COLO829 (cell line): ENCODE results near the gene RGS7.

Experiments used
- DNase-seq: peaks from one replicate; pipeline ENCODE4 v3.0.0; 2012; ENCODE audit warnings: low spot score

RGS7 gene

GRCh38 chr1:241079047-241079446, 278.0 kb downstream of the RGS7 start:
- no peak for DNase-seq

GRCh38 chr1:241077386-241078147, 279.4 kb downstream of the RGS7 start:
- peak; percentile 60 for DNase-seq

GRCh38 chr1:241074507-241074906, 282.5 kb downstream of the RGS7 start:
- DNase-seq = no peak

- DNase-seq = no peak
Observed at GRCh38 chr1:241068359-241068758, 288.6 kb downstream of the RGS7 start.

- no peak for DNase-seq
Observed at GRCh38 chr1:241063276-241063675, 293.7 kb downstream of the RGS7 start.

- no peak for DNase-seq
Observed at GRCh38 chr1:241061062-241061461, 295.9 kb downstream of the RGS7 start.

- no peak for DNase-seq
Observed at GRCh38 chr1:241048622-241049021, 308.4 kb downstream of the RGS7 start.

GRCh38 chr1:241045659-241046058, 311.3 kb downstream of the RGS7 start:
- no peak for DNase-seq

- peak; percentile 33 for DNase-seq
Observed at GRCh38 chr1:241034203-241034936, 322.6 kb downstream of the RGS7 start.

GRCh38 chr1:241024834-241025233, 332.2 kb downstream of the RGS7 start:
- no peak for DNase-seq

- DNase-seq = no peak
Observed at GRCh38 chr1:241022366-241022765, 334.6 kb downstream of the RGS7 start.

- no peak for DNase-seq
Observed at GRCh38 chr1:241020851-241021697, 335.9 kb downstream of the RGS7 start.

- no peak for DNase-seq
Observed at GRCh38 chr1:241012708-241013340, 344.2 kb downstream of the RGS7 start.

- no peak for DNase-seq
Observed at GRCh38 chr1:241007668-241008067, 349.3 kb downstream of the RGS7 start.

- DNase-seq = no peak
Observed at GRCh38 chr1:240999826-241000225, 357.2 kb downstream of the RGS7 start.

GRCh38 chr1:240998441-240999015, 358.5 kb downstream of the RGS7 start:
- DNase-seq = no peak

- no peak for DNase-seq
Observed at GRCh38 chr1:240998024-240998423, 359.0 kb downstream of the RGS7 start.

- no peak for DNase-seq
Observed at GRCh38 chr1:240993004-240993403, 364.0 kb downstream of the RGS7 start.

- no peak for DNase-seq
Observed at GRCh38 chr1:240991230-240991629, 365.8 kb downstream of the RGS7 start.

- no peak for DNase-seq
Observed at GRCh38 chr1:240987928-240988327, 369.1 kb downstream of the RGS7 start.

GRCh38 chr1:240985081-240985480, 371.9 kb downstream of the RGS7 start:
- DNase-seq = no peak

- no peak for DNase-seq
Observed at GRCh38 chr1:240980342-240980741, 376.7 kb downstream of the RGS7 start.
